HepG2 (cell line): ENCODE data around the gene ASB16. TPM values are rescaled to one million over a fixed set of nuclear protein-coding genes. Genes with fewer than 3 reads are reported as not detected.

ENCODE experiments used
- JUNB ChIP-seq: sonication (generic); formaldehyde crosslinking; IDR thresholded peaks from 2 replicates; pipeline ENCODE4 v1.8.0; 2022; ENCODE audit warnings: missing genetic modification reagents, mild to moderate bottlenecking, borderline replicate concordance
- NFE2L2 ChIP-seq: fragments of 150-350 bp; IDR thresholded peaks from 2 replicates; pipeline ENCODE4 v1.6.1; 2014; ENCODE audit warnings: low read length
- NR2F1 ChIP-seq, 2 experiments: fragments of 450-650 bp in 1 of 2; formaldehyde crosslinking in 1 of 2; IDR thresholded peaks; 2 replicates each; pipeline versions ENCODE4 v1.5.0 to v1.6.1; 2016 to 2020; ENCODE audit warnings: mild to moderate bottlenecking in 1 of 2, missing compliant biosample characterization in 1 of 2, missing genetic modification reagents in 1 of 2, moderate library complexity in 1 of 2
- PAF1 ChIP-seq: IDR thresholded peaks from 2 replicates; pipeline ENCODE4 v1.6.1; 2016; ENCODE audit warnings: missing genetic modification reagents, missing compliant biosample characterization
- PAX8 ChIP-seq: sonication (generic); formaldehyde crosslinking; IDR thresholded peaks from 2 replicates; pipeline ENCODE4 v1.8.0; 2022; ENCODE audit warnings: mild to moderate bottlenecking, missing genetic modification reagents, borderline replicate concordance
- SNRNP70 ChIP-seq: fragments of 200-400 bp; formaldehyde crosslinking; IDR thresholded peaks from 2 replicates; pipeline ENCODE4 v1.6.1; 2017; ENCODE audit warnings: mild to moderate bottlenecking, low read depth, low read length, moderate library complexity
- ZNF446 ChIP-seq: sonication (generic); formaldehyde crosslinking; IDR thresholded peaks from 2 replicates; pipeline ENCODE4 v1.5.0; 2020; ENCODE audit warnings: mild to moderate bottlenecking, missing genetic modification reagents
- ZNF510 ChIP-seq: sonication (generic); formaldehyde crosslinking; IDR thresholded peaks from 2 replicates; pipeline ENCODE4 v1.4.0; 2020; ENCODE audit warnings: low read depth, mild to moderate bottlenecking, missing genetic modification reagents
- polyA plus RNA-seq, 8 experiments: library from polyadenylated mRNA; depleted of rRNA in 3 of 8; stranded (reverse) in 7 of 8; unstranded in 1 of 8; fragments of >200 nt; fragmentation: Illumina TruSeq in 4 of 8; extraction: Trizol in 4 of 8; gene quantifications; 2 replicates each; pipeline versions ENCODE4 v1.2.1 to v1.2.3, GENCODE V29; 2011 to 2016; ENCODE audit warnings: low read depth in 4 of 8, missing spikeins in 1 of 8, mixed read lengths in 1 of 8; ENCODE audit not compliant: insufficient read depth in 1 of 8
- total RNA-seq, 5 experiments: library from RNA; depleted of rRNA; stranded (reverse); fragments of >200 nt; fragmentation: Illumina TruSeq; extraction: Trizol; gene quantifications; 2 replicates each; pipeline ENCODE4 v1.2.3, GENCODE V29; 2016; ENCODE audit warnings: low read depth in 1 of 5
- TF ChIP-seq, protein P1 (sequence below): sonication (generic); formaldehyde crosslinking; IDR thresholded peaks from 2 replicates; pipeline ENCODE4 v1.4.0; 2020; ENCODE audit warnings: mild to moderate bottlenecking, missing genetic modification reagents, borderline replicate concordance
- TF ChIP-seq, protein P2 (sequence below): sonication (generic); formaldehyde crosslinking; conservative IDR thresholded peaks from 2 replicates; pipeline ENCODE4 v1.4.0; 2020; ENCODE audit warnings: missing genetic modification reagents
- TF ChIP-seq, protein P3 (sequence below): sonication (generic); formaldehyde crosslinking; IDR thresholded peaks from 2 replicates; pipeline ENCODE4 v1.4.0; 2020; ENCODE audit warnings: mild to moderate bottlenecking, missing genetic modification reagents
- TF ChIP-seq, protein P4 (sequence below): sonication (generic); formaldehyde crosslinking; IDR thresholded peaks from 2 replicates; pipeline ENCODE4 v1.5.0; 2020; ENCODE audit warnings: missing genetic modification reagents

Gene ASB16
- total and polyA plus RNA-seq, 2 of the 13 experiments (the other 11 are each of a cell fraction or from before 2014, with no cell fraction given) = 0.07 TPM; not detected in 1

DNA sequence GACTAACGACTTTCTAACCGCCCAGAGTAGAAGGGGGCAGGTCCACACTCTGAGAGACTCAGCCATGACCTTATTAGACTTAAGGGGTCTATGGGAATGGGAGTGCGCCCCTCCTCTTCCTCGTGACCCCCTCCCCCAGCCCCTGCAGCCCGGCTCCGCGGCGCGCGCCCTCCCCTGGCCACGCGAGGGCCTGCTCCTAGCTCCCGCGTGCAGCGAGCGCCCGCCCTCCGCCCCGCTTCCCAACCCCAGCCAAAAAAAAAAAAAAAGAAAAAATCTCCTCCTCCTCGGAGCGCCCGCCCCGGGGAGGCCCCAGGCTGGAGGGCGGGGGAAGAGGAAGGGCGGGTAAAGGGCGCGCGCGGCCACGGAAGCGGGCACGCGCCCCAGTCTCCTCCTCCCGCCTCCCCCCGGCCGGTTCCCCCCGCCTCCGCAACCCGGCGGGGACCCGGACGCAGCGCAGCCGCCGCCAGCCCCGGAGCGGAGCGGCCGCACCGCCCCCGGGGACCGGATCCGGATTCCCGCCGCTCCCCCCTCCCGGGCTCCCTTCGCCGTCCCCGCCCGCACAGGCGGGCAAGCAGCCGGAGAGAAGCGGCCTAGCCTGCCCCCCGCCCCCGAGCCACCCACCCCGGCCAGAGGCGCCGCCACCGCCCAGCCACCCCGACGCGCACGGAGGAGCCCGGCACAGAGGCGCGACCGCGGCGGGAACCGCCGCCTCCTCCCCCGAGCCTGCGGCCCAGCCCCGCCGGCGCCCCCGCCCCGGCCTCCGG is 48.0 kb downstream of the ASB16 start (continued):
- no peak for TF ChIP-seq ZNF446 (CRISPR knock-in tag)
- no peak for TF ChIP-seq JUNB (CRISPR knock-in tag)
- no peak for TF ChIP-seq PAX8 (CRISPR knock-in tag)
- TF ChIP-seq, protein P1, sequence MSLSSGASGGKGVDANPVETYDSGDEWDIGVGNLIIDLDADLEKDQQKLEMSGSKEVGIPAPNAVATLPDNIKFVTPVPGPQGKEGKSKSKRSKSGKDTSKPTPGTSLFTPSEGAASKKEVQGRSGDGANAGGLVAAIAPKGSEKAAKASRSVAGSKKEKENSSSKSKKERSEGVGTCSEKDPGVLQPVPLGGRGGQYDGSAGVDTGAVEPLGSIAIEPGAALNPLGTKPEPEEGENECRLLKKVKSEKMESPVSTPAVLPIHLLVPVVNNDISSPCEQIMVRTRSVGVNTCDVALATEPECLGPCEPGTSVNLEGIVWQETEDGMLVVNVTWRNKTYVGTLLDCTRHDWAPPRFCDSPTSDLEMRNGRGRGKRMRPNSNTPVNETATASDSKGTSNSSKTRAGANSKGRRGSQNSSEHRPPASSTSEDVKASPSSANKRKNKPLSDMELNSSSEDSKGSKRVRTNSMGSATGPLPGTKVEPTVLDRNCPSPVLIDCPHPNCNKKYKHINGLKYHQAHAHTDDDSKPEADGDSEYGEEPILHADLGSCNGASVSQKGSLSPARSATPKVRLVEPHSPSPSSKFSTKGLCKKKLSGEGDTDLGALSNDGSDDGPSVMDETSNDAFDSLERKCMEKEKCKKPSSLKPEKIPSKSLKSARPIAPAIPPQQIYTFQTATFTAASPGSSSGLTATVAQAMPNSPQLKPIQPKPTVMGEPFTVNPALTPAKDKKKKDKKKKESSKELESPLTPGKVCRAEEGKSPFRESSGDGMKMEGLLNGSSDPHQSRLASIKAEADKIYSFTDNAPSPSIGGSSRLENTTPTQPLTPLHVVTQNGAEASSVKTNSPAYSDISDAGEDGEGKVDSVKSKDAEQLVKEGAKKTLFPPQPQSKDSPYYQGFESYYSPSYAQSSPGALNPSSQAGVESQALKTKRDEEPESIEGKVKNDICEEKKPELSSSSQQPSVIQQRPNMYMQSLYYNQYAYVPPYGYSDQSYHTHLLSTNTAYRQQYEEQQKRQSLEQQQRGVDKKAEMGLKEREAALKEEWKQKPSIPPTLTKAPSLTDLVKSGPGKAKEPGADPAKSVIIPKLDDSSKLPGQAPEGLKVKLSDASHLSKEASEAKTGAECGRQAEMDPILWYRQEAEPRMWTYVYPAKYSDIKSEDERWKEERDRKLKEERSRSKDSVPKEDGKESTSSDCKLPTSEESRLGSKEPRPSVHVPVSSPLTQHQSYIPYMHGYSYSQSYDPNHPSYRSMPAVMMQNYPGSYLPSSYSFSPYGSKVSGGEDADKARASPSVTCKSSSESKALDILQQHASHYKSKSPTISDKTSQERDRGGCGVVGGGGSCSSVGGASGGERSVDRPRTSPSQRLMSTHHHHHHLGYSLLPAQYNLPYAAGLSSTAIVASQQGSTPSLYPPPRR (CRISPR knock-in tag) = no peak
- TF ChIP-seq NR2F1 (CRISPR knock-in tag; IDR thresholded peaks at IDR 0.05) = no peak
- no peak for TF ChIP-seq PAF1 (CRISPR knock-in tag)
- TF ChIP-seq, protein P2, sequence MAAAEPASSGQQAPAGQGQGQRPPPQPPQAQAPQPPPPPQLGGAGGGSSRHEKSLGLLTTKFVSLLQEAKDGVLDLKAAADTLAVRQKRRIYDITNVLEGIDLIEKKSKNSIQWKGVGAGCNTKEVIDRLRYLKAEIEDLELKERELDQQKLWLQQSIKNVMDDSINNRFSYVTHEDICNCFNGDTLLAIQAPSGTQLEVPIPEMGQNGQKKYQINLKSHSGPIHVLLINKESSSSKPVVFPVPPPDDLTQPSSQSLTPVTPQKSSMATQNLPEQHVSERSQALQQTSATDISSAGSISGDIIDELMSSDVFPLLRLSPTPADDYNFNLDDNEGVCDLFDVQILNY (CRISPR knock-in tag) = 0 out of 2 replicates have a peak, but pooled peaks have one; percentile 54
- TF ChIP-seq SNRNP70 = no peak
- TF ChIP-seq, protein P3, sequence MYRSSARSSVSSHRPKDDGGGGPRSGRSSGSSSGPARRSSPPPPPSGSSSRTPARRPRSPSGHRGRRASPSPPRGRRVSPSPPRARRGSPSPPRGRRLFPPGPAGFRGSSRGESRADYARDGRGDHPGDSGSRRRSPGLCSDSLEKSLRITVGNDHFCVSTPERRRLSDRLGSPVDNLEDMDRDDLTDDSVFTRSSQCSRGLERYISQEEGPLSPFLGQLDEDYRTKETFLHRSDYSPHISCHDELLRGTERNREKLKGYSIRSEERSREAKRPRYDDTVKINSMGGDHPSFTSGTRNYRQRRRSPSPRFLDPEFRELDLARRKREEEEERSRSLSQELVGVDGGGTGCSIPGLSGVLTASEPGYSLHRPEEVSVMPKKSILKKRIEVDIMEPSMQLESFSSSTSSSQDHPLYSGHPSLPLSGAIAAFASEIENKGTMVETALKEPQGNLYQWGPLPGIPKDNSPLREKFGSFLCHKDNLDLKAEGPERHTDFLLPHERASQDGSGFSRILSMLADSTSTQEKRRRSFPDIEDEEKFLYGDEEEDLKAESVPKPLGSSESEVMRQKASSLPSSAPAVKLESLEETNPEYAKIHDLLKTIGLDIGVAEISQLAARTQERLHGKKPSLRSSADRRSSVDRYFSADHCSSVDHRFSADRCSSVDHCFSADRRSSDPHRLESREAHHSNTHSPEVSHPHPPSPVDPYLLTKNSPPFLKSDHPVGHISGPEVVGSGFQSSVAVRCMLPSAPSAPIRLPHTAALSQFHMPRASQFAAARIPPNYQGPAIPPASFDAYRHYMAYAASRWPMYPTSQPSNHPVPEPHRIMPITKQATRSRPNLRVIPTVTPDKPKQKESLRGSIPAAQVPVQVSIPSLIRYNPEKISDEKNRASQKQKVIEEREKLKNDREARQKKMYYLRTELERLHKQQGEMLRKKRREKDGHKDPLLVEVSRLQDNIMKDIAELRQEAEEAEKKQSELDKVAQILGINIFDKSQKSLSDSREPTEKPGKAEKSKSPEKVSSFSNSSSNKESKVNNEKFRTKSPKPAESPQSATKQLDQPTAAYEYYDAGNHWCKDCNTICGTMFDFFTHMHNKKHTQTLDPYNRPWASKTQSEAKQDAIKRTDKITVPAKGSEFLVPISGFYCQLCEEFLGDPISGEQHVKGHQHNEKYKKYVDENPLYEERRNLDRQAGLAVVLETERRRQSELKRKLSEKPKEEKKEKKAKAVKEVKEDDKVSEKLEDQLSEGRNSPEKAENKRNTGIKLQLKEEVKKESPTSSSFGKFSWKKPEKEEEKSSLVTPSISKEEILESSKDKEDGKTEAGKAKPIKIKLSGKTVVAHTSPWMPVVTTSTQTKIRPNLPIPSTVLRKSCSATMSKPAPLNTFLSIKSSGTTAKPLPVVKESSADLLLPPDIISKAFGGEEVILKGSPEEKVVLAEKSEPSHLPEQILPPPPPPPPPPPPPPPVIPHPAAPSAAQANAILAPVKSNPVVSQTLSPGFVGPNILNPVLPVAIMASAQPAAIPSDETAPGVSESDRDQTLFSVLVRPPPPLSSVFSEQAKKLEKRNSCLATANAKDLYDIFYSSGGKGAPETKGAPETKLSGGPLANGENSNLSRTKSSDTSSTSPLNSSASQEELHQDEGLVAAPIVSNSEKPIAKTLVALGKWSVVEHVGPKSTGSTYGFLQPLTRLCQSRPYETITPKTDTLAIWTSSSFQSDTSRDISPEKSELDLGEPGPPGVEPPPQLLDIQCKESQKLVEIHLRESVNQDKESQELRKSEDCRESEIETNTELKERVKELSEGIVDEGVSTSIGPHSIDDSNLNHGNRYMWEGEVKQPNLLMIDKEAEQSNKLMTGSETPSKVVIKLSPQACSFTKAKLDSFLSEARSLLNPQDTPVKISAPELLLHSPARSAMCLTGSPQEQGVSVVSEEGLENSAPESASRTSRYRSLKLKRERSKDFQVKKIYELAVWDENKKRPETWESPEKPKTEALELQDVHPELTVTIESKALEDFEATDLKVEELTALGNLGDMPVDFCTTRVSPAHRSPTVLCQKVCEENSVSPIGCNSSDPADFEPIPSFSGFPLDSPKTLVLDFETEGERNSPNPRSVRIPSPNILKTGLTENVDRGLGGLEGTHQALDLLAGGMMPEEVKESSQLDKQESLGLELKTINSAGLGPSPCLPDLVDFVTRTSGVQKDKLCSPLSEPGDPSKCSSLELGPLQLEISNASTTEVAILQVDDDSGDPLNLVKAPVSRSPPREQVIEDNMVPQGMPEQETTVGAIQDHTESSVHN (CRISPR knock-in tag) = no peak; the same call in 1 of the 2 replicates
- no peak for TF ChIP-seq ZNF510 (CRISPR knock-in tag)
- TF ChIP-seq, protein P4, sequence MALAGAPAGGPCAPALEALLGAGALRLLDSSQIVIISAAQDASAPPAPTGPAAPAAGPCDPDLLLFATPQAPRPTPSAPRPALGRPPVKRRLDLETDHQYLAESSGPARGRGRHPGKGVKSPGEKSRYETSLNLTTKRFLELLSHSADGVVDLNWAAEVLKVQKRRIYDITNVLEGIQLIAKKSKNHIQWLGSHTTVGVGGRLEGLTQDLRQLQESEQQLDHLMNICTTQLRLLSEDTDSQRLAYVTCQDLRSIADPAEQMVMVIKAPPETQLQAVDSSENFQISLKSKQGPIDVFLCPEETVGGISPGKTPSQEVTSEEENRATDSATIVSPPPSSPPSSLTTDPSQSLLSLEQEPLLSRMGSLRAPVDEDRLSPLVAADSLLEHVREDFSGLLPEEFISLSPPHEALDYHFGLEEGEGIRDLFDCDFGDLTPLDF = no peak
- TF ChIP-seq NFE2L2 = no peak
